Panc1 (cell line): ENCODE measurements around the gene CDH23.

Experiments used
- CTCF ChIP-seq: fragments of 450-650 bp; IDR thresholded peaks from 2 replicates; pipeline ENCODE4 v1.5.1; 2017; ENCODE audit warnings: mild to moderate bottlenecking
- POLR2AphosphoS5 ChIP-seq: IDR thresholded peaks from 2 replicates; pipeline ENCODE4 v1.6.1; 2012; ENCODE audit warnings: mild to moderate bottlenecking, low read depth, low read length, moderate library complexity
- SIN3A ChIP-seq: IDR thresholded peaks from 2 replicates; pipeline ENCODE4 v1.6.1; 2012; ENCODE audit warnings: low read depth, mild to moderate bottlenecking, low read length, moderate library complexity, borderline replicate concordance; ENCODE audit not compliant: insufficient read depth

- no peak for TF ChIP-seq CTCF
- no peak for TF ChIP-seq POLR2AphosphoS5
- no peak for TF ChIP-seq SIN3A
These were observed 198.3 kb downstream of the CDH23 start for GRCh38 chr10:71594934-71595571.
